ENCODE measurements around the gene FMN1.

GRCh38 chr15:32747921-32748342 lies 446.6 kb downstream of the FMN1 start:
- TF ChIP-seq EZH2 (IDR thresholded peaks at IDR 0.05) (no peak), POLR2AphosphoS5 (IDR thresholded peaks at IDR 0.05; ENCODE audit: borderline replicate concordance, low read depth, low read length) (no peak)

Measured in SK-N-MC (cell line).